DMS153 (cell line): ENCODE results near the gene CLEC19A.
"Not testable (repeated sequence)": the region's sequence is repeated elsewhere in the genome, so short reads cannot be mapped to it uniquely, and the experiment has no call there.

ENCODE experiments used
- DNase-seq: peaks from one replicate; lab custom pipeline; 2025; lab: John Stamatoyannopoulos, UW

Gene CLEC19A

DNA sequence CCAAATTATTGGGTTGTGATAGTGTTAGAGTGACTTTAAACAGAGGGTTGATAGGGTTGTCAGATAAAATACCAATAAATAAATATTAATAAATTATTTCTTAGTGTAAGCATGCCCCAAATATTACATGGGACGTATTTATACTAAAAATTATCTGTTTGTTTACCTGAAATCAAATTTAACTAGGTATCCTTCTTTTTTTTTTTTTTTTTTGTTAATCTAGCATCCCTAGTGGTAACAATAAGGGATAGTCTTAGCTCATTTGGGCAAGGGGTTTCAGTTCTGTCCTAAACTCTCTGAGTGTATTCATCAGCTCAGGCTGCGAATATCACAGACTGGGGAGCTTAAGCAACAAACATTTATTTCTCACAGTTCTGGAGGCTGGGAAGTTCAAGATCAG lies 1.3 kb downstream of the CLEC19A start:
- DNase-seq, result no peak

DNA sequence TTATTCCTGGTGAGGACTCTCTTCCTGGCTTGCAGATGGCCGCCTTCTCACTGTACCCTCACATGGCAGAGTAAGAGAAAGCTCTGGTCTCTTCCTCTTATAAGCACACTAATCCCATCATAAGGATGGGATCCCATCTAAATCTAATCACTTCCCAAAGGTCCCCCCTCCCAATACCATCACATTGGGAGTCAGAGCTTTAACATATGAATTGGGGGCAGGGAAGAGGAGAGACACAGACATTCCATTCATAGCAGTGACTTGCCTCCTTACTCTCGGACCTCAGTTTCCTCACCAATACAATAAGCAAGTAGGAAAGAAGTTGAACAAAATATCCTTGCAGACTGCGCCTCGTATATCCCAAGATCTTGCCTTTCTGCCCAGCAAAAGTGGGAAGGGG lies 1.7 kb downstream of the CLEC19A start:
- no peak for DNase-seq

- no peak for DNase-seq
These were observed 3.6 kb downstream of the CLEC19A start for GRCh38 chr16:19288872-19289799.

- DNase-seq, result no peak
These were observed 4.4 kb downstream of the CLEC19A start for GRCh38 chr16:19289811-19290485.

- no peak for DNase-seq
These were observed 5.3 kb downstream of the CLEC19A start for GRCh38 chr16:19290860-19291259.

- no peak for DNase-seq
These were observed 5.9 kb downstream of the CLEC19A start for GRCh38 chr16:19291475-19291874.

GRCh38 chr16:19292186-19292585 lies 6.7 kb downstream of the CLEC19A start:
- no peak for DNase-seq

GRCh38 chr16:19294156-19294649 lies 8.7 kb downstream of the CLEC19A start:
- DNase-seq, result no peak

DNA sequence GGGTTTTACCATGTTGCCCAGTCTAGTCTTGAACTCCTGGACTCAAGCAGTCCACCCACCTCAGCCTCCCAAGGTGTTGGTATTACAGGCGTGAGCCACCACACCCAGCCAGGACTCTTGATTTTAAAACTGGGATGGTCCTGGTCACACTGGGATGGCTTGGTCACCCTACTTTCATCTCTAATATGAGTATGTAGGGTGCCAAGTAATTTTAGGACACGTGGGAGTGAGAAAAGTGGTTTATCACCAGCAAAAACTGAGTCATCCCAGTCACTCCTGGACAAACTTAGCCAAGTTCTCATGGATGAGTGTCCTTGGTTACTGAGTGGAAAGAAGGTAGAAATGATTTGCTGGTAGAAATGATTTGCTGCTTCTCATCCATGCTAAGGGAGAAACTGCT lies 9.9 kb downstream of the CLEC19A start:
- DNase-seq, result no peak

- DNase-seq, result no peak
These were observed 11.9 kb downstream of the CLEC19A start for GRCh38 chr16:19297454-19297853.

DNA sequence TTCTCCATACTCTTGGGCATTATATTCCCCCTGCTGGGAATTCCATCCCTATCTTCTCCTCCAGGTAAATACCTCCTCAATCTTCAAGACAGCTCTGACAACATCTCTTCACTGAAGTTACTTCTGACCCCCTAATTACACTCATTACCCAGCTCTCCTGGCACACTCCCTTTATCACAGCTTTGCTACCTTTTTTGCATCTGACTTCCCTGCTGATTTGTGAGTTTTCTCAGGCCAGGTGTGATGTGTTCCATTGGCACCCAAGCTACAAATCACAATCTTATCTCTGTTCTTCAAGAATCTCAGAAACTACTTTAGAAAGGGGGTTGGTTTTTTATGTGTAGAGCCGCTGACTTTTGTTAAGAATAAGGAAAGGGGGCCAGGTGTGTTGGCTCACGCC lies 14.0 kb downstream of the CLEC19A start:
- DNase-seq, result no peak

DNA sequence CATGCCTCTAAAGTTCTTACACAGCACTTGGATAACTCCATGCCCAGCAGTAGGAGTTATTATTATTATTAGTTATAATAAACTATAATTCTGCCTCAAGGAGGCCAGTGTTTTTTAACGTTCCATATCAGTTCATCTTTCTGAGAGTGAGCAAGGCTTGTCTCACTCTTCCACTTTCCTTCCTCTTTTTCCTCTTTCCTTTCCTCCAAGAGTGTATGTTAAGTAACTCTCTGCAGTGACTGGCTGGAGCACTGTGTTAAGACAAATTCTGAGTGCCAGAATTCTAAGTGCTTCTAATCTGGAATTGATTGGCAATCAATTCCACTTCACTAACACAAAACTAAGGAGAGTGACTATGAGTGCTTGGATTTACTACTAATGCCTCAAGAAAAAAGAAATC lies 16.4 kb downstream of the CLEC19A start:
- no peak for DNase-seq

- DNase-seq, result no peak
These were observed 19.2 kb downstream of the CLEC19A start for GRCh38 chr16:19304750-19305149.

GRCh38 chr16:19305443-19305842 lies 19.9 kb downstream of the CLEC19A start:
- no peak for DNase-seq

DNA sequence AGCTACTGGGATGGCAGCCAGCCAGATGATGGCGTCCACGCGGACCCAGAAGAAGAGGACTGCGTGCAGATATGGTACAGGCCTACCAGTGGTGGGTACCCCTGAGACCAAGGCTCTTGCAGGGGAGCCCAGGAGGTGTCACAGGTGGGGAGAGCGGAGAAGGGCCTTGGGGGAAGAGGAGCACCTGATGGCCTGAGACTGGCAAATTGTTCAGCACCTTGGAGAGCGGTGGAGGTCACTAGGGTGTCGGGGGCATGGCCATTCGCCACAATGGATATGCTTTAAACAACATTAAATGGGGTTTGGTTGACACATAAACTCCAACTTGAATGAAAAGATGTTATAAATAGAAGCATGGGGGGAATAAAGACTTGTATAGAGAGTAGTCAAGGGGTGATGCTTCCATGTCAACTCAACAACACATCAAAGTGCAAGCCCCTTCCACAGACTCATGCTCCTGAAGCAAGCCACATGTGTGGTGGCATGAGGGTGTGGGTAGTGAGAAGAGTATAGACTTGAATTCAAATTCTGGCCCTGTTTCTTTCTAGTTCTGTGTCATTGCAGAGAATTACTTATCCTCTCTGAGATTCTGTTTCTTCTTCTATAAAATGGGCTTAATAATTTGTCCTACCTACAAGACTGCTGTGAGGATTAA lies 22.2 kb downstream of the CLEC19A start:
- DNase-seq, result no peak

GRCh38 chr16:19308392-19308791 lies 22.9 kb downstream of the CLEC19A start:
- DNase-seq, result no peak

- no peak for DNase-seq
These were observed 23.6 kb downstream of the CLEC19A start for GRCh38 chr16:19309178-19309577.

- no peak for DNase-seq
These were observed 29.3 kb downstream of the CLEC19A start for GRCh38 chr16:19314718-19315425.

DNA sequence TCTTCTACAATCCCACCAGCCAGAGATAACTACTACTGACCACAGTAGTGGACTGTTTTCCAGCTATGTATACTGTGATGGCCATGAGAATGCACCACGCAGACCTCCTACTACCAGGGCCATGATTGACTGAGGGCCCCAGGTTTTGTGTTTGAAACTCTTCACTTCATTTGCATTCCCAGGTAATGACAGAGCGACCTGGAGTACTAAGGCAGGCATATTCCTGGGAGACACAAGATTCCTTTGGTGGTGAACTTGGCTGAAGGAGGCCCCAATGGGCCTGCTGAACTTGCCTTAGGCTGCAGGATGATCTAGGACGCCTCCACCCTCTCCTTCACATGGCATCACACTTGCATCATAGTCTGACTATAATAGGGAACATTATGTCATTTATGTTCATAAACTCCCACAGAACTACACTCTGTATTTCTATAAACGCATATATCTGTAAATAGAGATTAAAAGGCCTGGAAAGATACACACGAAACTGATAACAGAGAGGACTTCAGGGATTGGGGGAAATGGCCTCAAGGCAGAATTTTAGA lies 30.4 kb downstream of the CLEC19A start:
- no peak for DNase-seq

DNA sequence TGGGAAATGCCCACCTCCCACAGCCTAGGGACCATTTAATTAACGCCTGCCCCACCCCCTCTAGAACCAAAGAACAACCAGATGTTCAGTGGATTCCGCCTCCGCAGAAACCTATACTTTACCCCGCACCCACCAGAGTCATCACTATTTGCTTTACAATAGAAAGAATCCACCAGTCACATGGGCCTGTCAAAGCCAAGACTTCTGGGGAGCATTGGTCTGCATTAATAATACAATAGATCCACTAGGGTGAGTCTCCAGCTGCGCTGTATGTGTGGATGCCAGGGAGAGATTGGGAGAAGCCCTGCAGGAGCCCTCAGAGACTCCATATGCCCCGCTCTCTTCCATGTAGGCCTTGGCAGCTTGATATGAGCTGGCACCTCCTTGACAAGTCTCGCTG lies 31.3 kb downstream of the CLEC19A start:
- DNase-seq, result no peak

GRCh38 chr16:19321186-19321585 lies 35.7 kb downstream of the CLEC19A start:
- not testable (repeated sequence) for DNase-seq

DNA sequence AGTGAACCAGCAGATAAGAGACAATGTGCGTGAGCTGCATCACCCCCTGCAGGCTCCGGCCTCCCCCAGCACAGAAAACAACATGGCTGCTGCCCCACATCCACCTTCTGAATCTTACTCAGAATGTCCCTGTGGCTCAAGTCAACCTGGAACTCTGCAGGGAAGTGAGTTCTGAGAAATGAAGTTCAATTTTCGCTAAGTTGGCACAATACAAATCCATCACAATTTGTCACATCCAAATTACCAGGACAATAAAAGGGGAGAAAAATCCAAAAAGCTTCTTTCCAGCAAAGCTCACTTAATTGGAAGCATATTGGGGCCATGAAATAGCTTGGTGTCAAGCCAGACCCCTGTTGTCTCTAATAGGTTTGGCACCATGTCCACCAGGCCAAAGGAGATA lies 38.1 kb downstream of the CLEC19A start:
- no peak for DNase-seq
